NOMO-1 treated with DMSO at 0.1 percent for 48 hours (cell line): Measurements from ENCODE around the gene DCPS.
"Not testable (repeated sequence)": the region's sequence is repeated elsewhere in the genome, so short reads cannot be mapped to it uniquely, and the experiment has no call there.

Experiments
- DNase-seq: peaks from one replicate; lab custom pipeline; 2025; ENCODE audit not compliant: unreplicated experiment; lab: John Stamatoyannopoulos, UW

Gene DCPS

DNA sequence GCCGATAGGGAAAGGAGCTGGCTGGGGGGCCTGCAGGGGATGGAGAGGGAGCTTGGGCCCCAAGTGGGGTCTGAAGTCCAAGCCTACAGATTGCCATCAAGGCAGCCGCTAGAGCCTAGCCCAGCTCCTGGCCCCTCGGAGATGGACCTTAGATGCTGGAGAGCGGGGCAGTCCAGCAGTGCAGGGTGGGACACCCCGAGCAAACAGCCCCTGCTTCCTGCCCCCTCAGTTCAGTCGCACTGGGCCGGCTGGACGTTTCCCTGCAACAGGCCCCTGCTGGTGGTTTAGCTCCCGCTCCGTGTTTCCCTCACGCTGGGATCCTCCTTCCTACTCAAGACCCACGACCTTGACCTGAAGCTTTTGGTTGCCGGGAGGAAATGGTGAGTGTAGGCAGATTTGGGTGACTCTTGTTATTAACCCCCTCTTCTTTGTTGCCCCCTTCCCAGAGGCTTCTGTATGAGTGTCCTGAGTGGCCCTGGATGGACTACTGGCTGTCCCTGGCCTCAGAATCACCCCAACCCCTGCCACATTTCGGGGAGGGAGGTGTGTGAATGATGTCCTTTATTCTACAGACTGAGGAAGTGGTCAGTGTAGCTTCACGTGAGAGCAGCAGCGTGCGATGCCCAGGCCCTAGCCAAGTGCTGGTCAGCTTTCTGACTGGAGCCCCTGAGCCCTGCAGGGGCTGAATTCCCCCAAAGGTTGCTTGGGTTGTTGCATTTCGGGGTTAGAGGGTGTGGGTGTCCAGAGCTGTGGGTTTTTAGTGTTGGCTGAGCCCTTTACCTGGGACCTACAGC, 54.3 kb downstream of the DCPS start:
- DNase-seq = no peak

DNA sequence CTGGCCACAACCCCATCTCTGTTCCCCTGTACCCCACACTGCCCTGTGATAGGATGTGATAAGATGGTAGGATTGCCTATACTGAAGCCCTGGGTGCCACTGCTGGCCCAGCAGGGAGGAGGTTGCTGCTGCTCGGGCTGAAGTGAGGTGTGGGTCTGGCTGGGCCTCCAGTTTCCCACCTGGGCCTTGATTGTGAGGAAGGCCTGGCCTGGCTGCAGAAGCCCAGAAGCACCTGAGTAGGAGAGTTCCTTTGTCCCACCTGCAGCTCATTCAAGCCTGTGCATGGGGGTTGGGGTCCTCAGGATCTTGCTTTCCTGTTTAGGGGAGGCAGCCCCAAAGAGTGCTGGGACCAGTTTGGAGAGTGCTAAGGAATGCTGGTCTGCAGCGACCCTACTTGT, 54.9 kb downstream of the DCPS start:
- DNase-seq = no peak

DNA sequence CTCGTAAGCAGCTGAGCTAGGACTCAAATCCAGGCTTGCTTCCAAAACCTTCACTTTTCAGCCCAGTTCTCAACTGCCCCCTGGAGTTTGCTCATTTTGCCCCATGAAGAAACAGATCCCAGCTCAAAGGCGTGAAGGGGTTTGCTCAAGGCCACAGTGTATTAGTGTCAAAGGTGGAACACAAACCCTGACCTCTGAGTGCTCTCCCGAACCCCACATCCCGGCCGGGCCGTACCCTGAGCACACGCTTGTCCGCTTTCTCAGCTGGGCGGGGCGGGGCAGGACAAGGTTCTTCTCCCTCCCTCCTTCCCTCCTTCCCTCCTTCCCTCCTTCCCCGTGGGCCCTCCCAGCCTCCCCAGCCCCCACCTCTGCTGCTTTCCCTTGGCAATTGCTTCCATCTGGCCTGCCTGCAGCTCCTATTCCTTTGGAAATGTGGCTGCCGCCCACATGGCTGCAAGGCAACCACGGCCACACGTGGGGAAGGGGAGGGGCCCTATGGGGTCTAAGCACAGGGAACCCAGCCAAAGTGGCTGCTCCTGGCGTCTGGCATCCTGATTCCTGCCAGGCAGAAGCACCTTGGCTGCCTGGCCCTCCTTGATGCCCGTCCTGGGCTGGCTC, 55.7 kb downstream of the DCPS start:
- DNase-seq = no peak

DNA sequence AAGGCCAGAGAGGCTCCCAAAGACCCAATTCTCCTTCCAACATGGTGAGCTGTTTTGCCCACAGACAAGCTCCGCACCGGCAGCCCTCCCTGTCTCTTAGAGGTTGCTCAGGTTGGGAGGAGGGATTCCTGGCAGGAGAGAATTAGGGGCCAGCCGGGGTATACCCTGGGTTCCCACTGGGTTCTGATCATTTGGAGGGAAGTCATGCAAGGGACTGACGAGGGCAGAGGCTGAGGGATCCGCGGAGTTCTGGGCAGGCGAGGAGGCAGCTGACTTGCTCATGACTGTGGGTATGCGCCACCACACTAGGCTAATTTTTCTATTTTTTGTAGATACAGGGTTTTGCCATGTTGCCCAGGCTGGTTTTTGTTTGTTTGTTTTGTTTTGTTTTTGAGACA, 56.2 kb downstream of the DCPS start:
- no peak for DNase-seq

DNA sequence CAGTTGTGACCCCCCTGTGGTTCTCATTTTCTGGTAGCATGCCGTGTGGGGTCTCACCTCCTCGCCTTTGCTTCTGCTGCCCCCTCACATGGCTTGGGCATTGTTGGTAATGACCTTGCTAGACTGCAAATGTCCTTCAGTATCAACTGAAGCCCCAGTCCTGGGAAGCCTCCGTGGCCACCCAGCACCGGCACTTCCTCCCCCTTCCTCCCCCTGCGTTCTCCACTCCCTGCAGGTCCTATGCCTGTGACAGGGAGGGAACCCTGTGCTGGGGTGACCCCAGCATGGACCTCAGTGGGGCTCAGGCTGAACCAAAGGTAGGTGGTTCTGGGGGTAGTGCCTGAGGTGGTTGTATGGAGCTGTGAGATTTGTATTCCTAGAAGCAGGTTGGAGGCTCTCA, 57.5 kb downstream of the DCPS start:
- DNase-seq = no peak

DNA sequence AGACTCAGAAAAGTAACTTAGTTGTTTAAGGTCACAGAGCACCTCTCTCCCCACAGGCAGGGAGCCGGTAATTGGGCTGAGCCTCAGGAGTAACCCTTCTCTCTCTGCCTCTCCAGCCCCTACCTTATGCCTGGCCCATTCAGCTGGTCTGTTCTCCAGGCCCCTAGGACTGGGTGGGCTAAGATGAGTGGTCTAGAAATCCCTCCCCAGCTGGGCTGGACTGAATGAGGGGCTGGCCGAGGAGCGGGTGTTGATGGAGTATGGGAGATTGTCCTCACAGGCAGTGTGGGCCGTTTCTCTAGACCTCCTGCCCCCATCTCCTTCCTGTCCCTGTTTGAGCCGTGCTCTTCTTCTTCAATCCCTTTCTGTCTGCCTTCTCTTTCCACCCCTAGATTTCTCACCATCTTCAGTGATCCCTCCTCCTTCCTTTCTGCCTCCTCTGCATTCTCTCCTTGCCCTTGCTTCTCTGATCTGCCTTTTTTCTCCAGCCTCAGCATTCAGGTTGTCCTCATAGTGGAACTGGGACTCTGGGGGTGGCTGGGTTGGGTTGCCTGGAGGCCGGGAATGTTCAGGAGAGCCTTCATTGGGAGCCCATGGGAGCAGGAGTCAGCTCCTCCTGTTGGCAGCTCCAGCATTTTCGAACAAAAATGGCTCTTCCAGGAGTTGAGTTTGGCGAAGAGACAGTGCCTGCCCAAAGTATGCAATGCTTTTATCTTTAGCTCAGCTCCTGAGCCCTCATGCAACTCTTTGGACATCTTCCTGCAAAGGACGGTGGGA, 59.2 kb downstream of the DCPS start:
- no peak for DNase-seq

DNA sequence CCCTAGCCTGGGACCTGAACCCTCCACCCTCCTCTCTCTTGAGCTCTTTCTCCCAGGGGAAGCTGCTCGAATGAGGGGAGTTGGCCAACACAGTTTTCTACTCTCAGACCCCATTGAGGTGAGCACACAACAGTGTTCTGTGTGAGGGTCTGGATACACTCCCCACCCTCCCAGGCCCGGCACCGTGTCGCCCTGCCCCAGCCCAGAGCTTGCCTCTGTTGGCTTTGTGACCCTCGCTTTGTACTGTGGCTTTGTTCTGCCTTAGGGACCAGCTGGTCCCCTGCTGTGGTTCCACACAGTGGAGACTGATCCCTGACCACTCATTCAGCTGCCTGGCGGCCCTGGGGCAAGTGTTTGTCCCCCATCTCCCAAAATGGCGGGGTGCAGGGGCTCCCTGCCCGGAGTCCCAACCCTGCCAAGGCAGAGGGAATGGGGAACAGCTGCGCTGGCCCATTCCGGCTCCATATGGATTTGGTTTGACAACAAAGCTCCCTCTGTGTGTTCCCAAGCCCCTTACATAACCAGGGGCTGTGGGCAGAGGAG, 59.9 kb downstream of the DCPS start:
- DNase-seq = no peak

DNA sequence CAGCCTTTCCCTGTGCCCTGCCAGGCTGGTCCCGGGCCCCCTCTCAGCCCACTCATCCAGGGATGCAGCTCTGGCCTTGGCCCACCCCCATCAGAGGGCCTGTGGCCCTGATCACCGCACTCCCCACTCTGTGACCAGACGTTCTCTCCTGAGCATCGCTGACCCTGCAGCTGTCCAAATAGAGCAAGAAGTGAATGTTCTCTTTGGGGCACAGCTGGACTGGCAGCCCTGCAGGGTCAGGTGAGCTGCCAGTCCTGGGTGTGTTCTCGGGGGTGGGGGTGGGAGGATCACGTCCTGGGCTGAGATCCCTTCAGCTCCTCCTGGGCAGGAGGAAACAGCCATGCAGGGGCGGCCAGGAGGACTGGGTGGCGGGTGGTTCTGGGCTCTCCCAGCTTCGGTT, 60.9 kb downstream of the DCPS start:
- not testable (repeated sequence) for DNase-seq

DNA sequence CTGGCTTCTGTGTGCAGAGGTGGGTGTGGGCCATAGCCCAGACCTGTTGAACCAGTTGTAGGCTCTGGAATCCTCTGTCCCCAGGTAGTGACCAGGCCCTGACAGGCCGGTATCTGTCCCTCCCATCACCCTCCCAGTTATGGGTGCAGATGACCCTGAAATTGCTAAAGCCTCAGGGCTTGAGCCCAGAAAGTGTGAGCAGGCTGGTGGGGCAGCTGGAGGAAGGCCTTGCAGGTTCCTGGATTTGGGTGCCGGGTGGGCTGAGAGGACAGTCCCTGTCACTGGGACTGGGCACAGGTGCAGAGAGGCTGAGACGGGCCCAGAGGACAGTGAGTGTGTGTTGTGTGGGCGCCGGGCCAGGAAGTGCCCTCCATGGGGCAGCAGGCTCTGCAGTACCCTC, 61.6 kb downstream of the DCPS start:
- not testable (repeated sequence) for DNase-seq

DNA sequence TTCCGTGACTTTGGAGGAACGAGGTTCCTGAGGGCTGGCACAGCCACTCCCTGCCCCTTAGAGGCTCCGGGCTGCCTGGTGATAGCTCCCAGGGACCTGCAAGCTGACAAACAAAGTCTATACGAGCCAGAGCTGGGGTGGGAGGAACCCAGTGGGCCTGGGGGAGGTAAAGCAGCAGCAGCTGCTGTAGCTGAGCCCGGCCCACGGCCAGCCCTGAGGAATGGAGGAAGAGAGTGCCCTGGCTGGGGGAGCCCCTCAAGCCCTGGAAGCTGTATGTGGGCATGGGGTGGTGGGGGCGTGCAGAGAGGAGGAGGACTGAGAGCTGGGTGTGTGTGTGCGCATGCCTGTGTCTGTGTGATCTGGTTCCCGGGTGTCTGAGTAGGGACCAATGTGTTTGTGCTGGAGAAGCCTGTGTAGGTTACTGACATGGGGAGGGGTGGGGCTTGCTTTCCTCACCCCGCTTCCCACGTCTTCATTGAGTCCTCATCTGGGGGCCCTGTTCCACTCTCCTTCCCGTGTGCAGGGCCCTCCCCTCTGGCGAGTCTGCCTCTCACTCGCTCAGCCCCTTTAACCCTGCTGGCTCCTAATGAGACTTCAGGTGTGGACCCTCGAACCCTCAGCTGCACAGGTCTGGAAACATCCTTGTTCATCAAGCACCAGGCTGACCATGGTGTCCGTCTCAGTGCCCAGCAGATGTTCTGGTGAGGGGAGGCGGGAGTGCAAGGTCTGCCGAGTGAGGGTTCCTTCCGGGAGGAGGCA, 62.4 kb downstream of the DCPS start:
- no peak for DNase-seq

DNA sequence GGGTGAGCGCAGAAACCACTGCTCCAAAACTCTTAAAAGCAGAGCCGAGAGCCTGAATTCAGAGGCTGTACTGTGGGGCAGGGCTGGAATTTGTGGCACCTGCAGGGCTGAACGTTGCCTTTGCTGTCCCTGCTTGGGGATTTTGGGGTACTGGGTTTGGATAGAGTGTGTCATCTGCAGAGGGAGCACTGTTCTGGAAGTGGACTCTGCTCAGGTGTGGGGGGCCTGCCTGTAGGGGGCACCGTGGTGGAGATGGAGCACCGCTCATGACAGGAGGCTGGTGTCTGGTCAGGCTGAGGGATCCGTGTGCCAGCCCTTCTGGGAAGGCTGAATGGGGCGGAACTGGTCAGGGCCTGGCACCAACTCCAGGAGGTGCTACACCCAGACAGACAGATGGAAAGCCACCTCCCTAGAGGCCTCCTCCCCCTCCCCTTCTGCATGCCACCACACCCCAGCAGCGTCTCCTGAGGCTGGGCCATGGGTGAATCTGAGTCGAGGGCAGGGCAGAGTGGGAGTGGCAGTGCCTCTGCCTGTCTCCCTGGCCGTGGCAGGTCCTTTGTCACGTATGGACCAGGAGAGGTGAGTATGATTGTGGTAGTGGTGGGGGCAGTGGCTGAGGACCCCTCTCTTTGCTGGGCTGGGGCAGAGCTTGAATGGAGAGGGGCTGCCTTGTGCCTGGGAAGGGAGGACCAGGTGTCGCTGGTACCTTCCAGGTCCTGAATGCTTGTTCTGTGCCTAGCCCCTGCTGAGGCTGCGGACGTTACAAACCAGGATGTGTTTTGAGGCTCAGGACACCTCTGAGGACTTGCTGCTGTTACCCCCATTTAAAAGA, 63.2 kb downstream of the DCPS start:
- not testable (repeated sequence) for DNase-seq

DNA sequence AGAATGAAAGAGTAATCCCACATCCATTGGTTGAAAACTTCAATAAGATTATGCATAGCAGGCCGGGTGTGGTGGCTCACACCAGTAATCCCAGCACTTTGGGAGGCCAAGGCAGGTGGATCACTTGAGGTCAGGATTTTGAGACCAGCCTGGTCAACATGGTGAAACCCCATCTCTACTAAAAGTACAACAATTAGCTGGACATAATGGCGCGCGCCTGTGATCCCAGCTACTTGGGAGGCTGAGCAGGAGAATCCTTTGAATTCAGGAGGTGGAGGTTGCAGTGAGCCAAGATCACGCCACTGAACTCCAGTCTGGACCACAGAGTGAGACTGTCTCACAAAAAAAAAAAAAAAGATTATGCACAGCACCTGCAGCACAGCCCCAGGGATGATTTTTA, 63.9 kb downstream of the DCPS start:
- not testable (repeated sequence) for DNase-seq

DNA sequence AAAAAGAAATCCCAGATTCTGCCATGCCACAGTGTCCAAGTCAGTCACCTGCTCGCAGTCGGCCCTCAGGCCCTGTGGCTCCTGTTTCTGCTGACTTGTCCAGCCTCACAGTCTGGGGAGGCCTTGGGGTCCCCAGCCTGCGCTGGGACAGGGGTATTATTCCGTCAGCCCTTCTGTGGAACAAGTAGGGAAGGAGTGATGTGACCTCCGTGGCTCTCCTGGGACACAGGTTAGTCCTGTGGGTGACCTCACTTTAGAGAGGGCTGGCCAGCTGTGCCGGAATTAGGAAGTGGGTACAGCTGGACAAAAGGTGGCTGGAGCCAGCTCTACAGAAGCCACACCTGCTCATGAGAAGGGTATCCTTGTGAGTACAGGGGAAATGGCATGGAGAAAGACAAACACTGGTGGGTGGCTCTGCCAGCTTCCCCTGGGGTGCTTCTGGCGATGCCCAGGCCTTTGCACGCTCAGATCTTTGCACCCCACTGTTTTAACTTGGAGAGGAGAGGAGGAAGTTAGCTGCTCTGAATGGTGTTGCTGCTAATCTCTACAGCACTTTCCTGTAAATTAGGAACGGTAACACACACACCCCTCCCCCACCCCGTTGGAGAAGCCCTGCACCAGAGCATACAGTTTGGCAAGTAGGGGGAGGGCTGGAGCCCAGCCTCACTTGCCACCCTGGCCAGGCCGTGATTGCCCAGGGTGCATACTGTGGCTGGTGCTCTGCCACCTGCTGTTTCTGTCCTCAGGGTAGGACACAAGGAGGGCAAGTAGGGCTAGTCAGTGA, 64.7 kb downstream of the DCPS start:
- DNase-seq = peak; percentile 41

DNA sequence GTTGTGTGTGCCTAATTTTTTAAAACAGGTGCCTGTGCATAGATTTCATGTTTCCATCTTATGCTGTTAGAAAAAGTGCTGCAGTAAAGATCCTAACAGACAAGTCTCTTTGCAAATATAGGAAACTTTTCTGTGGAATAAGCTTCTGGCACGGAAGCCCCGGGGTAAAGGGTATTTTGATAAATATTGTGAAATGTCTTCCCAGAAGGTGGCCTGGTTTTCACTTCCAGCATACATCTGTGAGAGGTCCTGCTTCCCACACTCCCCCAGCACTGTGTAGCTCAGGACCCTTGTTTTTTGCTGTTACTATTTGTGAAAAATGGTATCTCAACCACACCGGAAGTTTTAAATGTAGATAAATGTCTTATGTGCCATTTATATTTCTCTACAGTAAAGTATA, 66.2 kb downstream of the DCPS start:
- no peak for DNase-seq

DNA sequence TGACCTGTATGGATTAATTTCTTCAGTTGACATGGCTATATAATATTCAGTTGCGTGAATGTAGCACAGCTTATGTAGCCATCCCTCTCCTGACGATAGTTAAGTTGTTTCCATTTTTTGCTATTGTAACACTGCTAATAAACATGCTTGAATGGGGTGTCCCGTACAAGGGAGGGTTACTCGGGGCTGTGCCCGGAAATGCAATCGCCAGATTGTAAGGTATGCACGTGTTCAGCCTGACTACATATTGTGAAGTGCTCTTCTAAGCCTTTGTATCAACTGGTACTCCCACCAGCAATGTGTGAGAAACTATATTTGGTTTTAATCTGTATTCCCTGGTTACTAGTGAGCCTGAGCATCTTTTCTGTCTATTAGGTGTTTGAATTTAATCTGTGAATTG, 67.7 kb downstream of the DCPS start:
- DNase-seq = no peak

DNA sequence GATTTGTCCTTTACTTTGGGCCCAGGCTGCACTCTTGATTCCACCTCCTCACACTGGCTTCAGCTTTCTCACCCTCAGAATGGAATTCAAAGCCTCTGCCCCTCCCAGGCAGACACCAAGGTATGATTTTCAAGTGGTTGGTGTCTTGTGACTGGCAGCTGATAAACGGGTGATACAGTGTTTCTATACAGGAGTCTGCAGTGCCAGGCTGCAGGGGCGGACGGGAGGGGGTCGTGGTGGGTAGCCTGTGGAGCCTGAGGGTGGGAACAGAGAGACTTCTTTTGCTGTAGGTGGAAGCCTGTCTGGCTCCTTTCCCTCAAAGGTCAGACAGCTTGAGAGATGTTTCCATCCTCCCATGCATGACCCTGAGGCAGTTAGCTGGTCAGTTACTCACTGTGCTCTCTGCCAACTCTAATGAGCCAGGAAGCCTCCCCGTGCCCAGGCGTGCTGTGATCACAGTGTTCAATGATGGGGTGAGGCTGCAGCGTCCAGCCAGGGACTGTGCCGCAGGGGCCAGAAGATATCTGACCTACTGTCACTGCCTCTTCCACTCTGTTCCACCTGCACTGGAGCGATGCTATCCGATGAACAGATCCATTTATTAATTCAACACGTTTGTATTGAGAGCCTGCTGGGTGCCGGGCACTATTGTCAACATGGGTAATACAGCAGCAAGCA, 69.7 kb downstream of the DCPS start:
- not testable (repeated sequence) for DNase-seq

DNA sequence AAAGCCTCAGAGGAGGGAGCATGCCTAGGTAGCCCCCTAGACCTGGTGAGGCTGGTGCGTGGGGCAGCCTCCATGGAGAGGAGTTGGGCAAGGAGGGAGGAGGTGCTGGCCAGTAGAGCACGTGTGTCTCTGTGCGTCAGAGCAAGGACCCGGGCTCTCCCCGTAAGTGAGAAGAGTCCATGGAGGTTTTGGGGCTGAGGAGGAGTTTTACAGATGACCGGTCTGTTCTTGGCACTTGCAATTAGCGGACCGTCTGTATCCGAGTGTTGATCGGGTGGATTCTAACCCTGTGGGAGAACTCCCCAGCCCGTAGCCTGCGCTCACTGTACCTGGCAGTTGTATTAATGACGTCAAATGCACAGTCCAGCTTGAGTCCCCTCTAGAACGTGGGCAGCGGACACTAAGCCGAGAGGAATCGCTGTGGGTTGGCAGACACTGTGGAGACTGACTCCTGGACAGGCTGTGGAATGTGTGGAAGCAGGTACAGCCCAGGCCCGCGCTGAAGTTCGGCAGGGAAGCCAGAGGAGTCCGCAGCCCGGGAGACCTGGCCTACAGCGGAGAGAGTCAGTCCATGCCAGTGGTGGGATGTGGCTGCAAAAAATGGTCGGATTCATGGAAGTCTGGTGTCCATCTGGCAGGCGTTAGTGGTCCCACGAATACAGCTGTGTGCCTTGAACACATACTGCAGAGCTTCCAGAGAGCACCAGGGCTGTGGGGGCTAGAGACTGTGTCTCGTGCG, 70.9 kb downstream of the DCPS start:
- not testable (repeated sequence) for DNase-seq

DNA sequence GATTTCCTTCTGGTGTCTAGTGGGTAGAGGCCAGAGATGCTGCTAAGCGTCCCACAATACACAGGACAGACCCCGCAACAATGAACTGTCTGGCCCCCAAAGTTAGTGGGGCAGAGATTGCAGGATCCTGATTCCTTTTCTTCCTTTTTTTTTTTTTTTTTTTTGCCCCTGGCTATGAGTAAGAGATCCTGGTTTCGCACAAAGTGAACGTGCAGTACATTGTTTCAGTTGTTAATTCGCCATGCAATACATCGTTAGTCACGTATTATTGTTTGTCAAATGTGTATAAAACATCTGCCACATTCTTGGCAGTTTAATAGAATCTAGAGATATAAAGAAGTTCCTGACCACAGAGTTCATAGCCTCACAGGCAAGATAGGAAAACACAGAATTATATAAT, 71.9 kb downstream of the DCPS start:
- DNase-seq = no peak
